ENCODE measurements around the gene ADD1. TPM values are rescaled to one million over a fixed set of nuclear protein-coding genes. Genes with fewer than 3 reads are reported as not detected.

Gene ADD1
- polyA plus RNA-seq, 3 donors: 76.1 to 122 (median 103) TPM

GRCh38 chr4:2855584-2855983, 11.9 kb downstream of the ADD1 start:
- peaks cover 0 to 1% (median 0%) of the 10 kb centered on the region in 3 donors for H3K27me3 Mint-ChIP-seq (ENCODE audit: low read depth in 3 of 3)
- no peak overlapping the region for H3K4me3 Mint-ChIP-seq
- peaks cover 33 to 39% of the 10 kb centered on the region in 2 donors for H3K4me1 ChIP-seq (ENCODE audit: control insufficient read depth in 1 of 2, insufficient read depth in 2 of 2, low read length in 2 of 2)
- intact Hi-C loops (cut with micrococcal nuclease): no loop called here
- no peaks in the 10 kb centered on the region for H3K27me3 ChIP-seq (ENCODE audit: control insufficient read depth in 2 of 2, insufficient read depth in 2 of 2, low read length in 2 of 2)
- H3K9me3 Mint-ChIP-seq: no peaks in the 10 kb centered on the region
- H3K27ac ChIP-seq (ENCODE audit: low read depth in 1 of 2, low read length in 2 of 2): no peak overlapping the region
- 100% methylated on average over 4 of the region's 5 CpGs for WGBS (ENCODE audit: insufficient coverage)
- H3K4me3 ChIP-seq (replicated peaks in 1 of 3; ENCODE audit: low read depth in 2 of 3, low read length in 3 of 3): no peak overlapping the region
- no peak overlapping the region for H3K27ac Mint-ChIP-seq
- H3K4me1 Mint-ChIP-seq: peaks cover 58% of the 10 kb centered on the region
- no peak for DNase-seq
- no peak overlapping the region for H3K4me2 ChIP-seq (replicated peaks; ENCODE audit: extremely low read depth, low read length, poor library complexity, severe bottlenecking)
- H3K9ac ChIP-seq (ENCODE audit: insufficient read depth, low read length, poor library complexity, severe bottlenecking): no peak overlapping the region
- peaks cover 19 to 28% of the 10 kb centered on the region in 2 donors for H3K36me3 ChIP-seq (replicated peaks in 1 of 2; ENCODE audit: control insufficient read depth in 1 of 2, insufficient read depth in 2 of 2, low read length in 2 of 2)
- peaks cover 98% of the 10 kb centered on the region for H3K79me2 ChIP-seq (ENCODE audit: insufficient read depth, low read length)
- no peak for TF ChIP-seq CTCF (IDR thresholded peaks at IDR 0.05)
- peaks cover 96% of the 10 kb centered on the region for H4K20me1 ChIP-seq (ENCODE audit: insufficient read depth, low read length)
- no peak overlapping the region for H2AFZ ChIP-seq (ENCODE audit: insufficient read depth, low read depth, low read length, poor library complexity, severe bottlenecking)
- no peaks in the 10 kb centered on the region for H3K9me3 ChIP-seq (replicated peaks in 1 of 2; ENCODE audit: control insufficient read depth in 1 of 2, insufficient read depth in 1 of 2, low read length in 2 of 2)
- H3K36me3 Mint-ChIP-seq: peaks cover 27 to 39% of the 10 kb centered on the region in 2 donors

DNA sequence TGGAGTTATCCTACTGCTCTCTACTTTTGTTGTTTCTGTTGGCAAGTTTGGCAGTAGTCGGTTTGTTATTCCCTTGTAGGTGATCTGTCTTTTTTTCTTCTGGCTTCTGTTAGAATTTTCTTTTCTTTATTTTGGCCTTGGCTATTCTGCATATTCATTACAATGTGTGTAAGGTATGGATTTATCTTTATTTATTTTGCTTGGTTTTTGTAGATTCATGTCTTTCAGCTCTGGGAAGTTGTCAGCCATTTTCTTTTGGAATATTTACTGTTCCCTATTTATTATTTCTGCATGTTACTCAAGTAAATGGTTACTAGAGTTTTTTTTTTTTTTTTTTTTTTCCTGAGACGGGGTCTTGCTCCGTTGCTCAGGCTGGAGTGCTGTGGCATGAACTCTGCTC, 12.6 kb downstream of the ADD1 start:
- intact Hi-C loops (cut with micrococcal nuclease): no loop called here
- no CpG with 5 or more reads among the region's 3 CpGs for WGBS (ENCODE audit: insufficient coverage)
- H3K4me3 ChIP-seq (replicated peaks in 1 of 3; ENCODE audit: low read depth in 2 of 3, low read length in 3 of 3): no peak overlapping the region
- no peak for DNase-seq
- Mint-ChIP-seq H3K27me3 (ENCODE audit: low read depth in 3 of 3) (peaks cover 0 to 1% (median 0%) of the 10 kb centered on the region in 3 donors), H3K27ac (no peak overlapping the region), H3K4me1 (peaks cover 58% of the 10 kb centered on the region), H3K9me3 (no peaks in the 10 kb centered on the region), H3K4me3 (no peak overlapping the region), H3K36me3 (peaks cover 27 to 39% of the 10 kb centered on the region in 2 donors)
- no peaks in the 10 kb centered on the region for H3K9me3 ChIP-seq (replicated peaks in 1 of 2; ENCODE audit: control insufficient read depth in 1 of 2, insufficient read depth in 1 of 2, low read length in 2 of 2)
- H3K79me2 ChIP-seq (ENCODE audit: insufficient read depth, low read length): peaks cover 98% of the 10 kb centered on the region
- no peak overlapping the region for H2AFZ ChIP-seq (ENCODE audit: insufficient read depth, low read depth, low read length, poor library complexity, severe bottlenecking)
- no peaks in the 10 kb centered on the region for H3K27me3 ChIP-seq (ENCODE audit: control insufficient read depth in 2 of 2, insufficient read depth in 2 of 2, low read length in 2 of 2)
- H3K36me3 ChIP-seq (replicated peaks in 1 of 2; ENCODE audit: control insufficient read depth in 1 of 2, insufficient read depth in 2 of 2, low read length in 2 of 2): peaks cover 19 to 28% of the 10 kb centered on the region in 2 donors
- no peak overlapping the region for H3K27ac ChIP-seq (ENCODE audit: low read depth in 1 of 2, low read length in 2 of 2)
- no peak overlapping the region for H3K4me2 ChIP-seq (replicated peaks; ENCODE audit: extremely low read depth, low read length, poor library complexity, severe bottlenecking)
- H3K4me1 ChIP-seq (ENCODE audit: control insufficient read depth in 1 of 2, insufficient read depth in 2 of 2, low read length in 2 of 2): peaks cover 40 to 46% of the 10 kb centered on the region in 2 donors
- H4K20me1 ChIP-seq (ENCODE audit: insufficient read depth, low read length): peaks cover 96% of the 10 kb centered on the region
- no peak overlapping the region for H3K9ac ChIP-seq (ENCODE audit: insufficient read depth, low read length, poor library complexity, severe bottlenecking)
- TF ChIP-seq CTCF (IDR thresholded peaks at IDR 0.05): no peak
